T follicular helper cell (primary cell): ENCODE data around the gene CFAP97D2.

Source experiments
- DNase-seq: peaks from one replicate; pipeline ENCODE4 v3.0.0-alpha.2; 2020; ENCODE audit warnings: low read depth

Gene CFAP97D2

DNA sequence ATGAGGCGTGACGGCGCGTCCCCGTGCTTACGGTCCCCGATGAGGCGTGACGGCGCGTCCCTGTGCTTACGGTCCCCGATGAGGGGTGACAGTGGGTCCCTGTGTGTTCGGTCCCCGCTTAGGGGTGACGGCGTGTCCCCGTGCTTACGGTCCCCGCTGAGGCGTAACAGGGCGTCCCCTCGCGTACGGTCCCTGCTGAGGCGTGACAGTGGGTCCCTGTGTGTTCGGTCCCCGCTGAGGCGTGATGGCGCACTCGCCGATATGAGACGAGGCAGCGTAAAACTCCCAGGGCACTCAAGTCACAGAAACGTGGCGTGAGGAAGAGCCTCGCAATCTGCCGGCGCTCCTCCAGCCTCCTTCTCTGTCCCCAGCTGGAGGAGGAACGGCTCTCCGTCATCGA lies 20.9 kb downstream of the CFAP97D2 start:
- no peak for DNase-seq

GRCh38 chr13:114200399-114200911 lies 21.4 kb downstream of the CFAP97D2 start:
- DNase-seq, result no peak

DNA sequence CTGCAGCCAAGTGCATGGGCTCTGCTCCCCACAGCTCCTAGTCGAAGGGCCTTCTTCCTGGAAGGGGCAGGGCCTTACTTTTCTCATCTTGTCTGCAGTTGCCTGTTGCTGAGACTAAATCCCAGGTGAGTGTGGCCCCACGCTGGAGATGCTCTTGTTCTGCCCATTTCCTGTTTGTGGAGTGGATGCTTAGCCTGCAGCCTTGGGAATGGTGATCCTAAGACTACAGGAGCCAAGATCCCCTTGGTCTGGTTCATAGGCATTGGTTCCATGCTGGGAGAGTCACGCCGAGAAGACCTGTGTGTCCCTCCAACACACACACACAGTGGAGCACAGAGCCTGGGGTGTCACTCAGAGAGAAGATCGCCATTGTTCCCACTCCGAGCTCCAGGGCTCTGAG lies 23.5 kb downstream of the CFAP97D2 start:
- DNase-seq, result no peak

DNA sequence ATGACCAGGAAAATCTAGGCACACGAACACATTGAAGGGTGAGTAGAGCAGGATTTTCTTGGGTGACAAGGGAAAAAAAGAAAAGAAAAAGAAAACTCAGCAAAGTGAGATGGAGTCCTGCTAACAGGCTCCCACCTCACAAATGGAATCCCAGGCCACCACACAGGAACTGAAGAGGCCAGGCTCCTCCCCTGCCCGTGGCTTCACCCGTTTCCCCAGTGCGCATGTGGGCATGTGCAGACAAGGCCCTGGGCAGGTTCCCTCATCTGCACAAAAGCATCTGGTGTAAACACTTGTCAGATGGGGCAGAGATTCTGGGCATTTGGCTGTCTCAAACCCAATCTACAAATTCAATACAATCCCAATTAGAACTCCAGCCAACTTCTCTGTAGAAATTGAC lies 24.5 kb downstream of the CFAP97D2 start:
- peak; percentile 7 for DNase-seq

GRCh38 chr13:114204894-114205293 lies 25.8 kb downstream of the CFAP97D2 start:
- DNase-seq, result no peak

- DNase-seq, result no peak
Observed at GRCh38 chr13:114208134-114208533, 29.1 kb downstream of the CFAP97D2 start.

GRCh38 chr13:114211446-114212157 lies 32.5 kb downstream of the CFAP97D2 start:
- DNase-seq, result no peak

GRCh38 chr13:114212158-114212495 lies 33.1 kb downstream of the CFAP97D2 start:
- no peak for DNase-seq

- no peak for DNase-seq
Observed at GRCh38 chr13:114213980-114214379, 34.9 kb downstream of the CFAP97D2 start.

DNA sequence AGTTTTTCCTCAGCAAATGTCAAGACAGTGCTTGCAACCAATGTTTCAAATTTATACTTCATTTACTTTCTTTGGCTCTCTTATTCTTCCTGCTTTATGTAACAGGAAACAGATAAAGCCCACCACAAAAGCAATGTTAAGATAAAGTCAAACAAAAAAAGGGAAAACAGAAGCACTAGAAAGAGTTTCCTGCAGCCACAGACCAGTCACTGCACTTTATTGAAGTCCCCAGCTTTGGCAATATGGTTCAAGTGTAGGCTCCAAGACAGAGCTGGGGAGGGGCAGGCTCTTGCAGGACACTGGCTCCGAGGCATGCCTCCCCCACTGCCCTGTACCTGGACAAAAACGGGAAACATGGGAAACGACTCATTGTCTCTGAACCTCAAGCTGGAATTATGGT lies 40.3 kb downstream of the CFAP97D2 start:
- DNase-seq, result no peak

DNA sequence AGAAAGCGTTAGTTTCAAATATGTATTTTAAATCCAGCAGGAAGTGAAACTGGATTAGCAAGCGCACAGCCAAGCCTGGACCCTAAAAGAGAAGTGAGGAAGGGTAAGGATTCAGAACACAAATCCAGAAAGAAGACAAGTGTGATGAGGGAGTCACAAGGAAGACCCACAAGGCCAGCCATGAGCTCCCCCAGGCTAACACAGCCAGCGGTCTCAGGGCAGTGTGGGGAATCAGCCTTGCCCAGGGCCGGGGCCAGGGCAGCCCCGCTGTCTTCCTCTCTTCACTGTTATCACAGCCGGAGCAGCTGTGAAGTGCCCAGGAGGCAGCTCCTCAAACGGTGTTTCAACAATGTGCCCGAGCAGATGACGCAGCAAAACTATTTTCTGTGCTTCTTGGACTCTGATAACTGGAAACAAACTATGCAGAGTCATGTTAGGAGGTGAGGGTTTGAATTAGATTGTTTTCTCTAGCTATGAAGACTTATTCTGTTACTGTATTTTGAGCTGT lies 43.5 kb downstream of the CFAP97D2 start:
- no peak for DNase-seq

GRCh38 chr13:114224201-114224600 lies 45.1 kb downstream of the CFAP97D2 start:
- DNase-seq, result no peak

- DNase-seq, result no peak
Observed at GRCh38 chr13:114225610-114226009, 46.6 kb downstream of the CFAP97D2 start.

DNA sequence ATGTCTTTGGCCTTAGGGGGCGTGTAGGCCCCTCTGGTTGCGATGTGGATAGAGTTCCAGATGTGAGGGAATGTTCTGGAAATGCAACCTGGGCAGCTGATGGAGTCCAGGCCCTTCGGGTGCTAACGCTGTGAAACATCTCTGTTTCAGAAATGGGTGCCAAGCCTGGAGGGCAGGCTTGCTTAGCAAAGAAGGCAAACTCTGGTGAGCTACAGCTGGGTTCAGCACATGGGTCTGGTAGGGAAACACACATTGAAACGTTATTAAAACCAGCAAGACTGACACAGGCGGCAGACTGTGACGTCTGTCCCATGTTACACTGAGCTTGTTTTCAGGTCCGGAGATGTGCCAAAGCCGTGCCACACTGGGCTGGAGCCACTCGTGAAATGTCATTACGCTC lies 47.0 kb downstream of the CFAP97D2 start:
- DNase-seq, result no peak

DNA sequence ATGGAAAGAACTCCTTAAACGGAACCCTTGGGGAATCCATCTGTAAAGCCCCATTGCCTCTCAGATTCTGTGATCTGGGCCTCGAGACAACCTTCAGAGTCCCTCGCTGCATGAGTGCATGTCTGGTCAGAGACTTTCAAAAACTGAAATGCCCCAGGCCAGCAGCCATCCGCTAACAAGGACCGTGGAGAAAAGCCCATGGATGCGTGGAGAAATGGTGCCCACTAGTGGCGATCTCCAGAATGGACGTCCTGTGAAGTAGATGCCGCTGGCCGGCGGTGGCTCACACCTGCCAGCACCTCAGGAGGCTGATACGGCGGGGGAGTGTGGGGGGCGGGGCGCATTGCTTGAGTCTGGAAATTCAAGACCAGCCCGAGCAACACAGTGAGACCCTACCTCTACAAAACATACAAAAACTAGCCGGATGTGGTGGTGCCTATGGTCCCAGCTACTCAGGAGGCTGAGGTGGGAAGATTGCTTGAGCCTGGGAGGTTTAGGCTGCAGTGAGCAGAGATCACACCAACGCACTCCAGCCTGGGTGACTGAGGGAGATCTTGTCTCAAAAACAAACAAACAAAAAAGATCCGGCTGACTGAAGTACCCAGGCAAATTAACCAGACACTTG lies 47.8 kb downstream of the CFAP97D2 start:
- peak; percentile 71 for DNase-seq

- no peak for DNase-seq
Observed at GRCh38 chr13:114227528-114227927, 48.5 kb downstream of the CFAP97D2 start.

DNA sequence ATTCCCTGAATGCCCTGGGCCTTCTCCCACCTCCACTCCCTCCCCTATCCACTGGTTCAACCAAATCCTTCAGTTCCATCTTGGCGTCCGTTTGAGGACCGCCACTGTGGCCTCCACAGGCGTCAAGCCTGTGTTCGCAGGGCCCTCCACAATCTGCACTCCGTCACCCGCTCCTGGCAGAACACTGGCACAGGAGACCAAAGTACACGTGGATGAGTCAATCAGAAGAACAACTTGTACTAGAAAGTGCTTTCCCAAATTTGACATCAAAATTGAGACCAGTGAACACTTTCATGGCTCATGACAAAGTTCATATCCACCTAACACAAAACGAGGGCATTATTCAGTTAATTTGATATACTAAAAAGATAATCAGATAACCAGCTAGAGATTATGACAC lies 49.1 kb downstream of the CFAP97D2 start:
- DNase-seq, result no peak

- DNase-seq, result no peak
Observed at GRCh38 chr13:114229506-114229905, 50.4 kb downstream of the CFAP97D2 start.

GRCh38 chr13:114230117-114230516 lies 51.1 kb downstream of the CFAP97D2 start:
- DNase-seq, result no peak

DNA sequence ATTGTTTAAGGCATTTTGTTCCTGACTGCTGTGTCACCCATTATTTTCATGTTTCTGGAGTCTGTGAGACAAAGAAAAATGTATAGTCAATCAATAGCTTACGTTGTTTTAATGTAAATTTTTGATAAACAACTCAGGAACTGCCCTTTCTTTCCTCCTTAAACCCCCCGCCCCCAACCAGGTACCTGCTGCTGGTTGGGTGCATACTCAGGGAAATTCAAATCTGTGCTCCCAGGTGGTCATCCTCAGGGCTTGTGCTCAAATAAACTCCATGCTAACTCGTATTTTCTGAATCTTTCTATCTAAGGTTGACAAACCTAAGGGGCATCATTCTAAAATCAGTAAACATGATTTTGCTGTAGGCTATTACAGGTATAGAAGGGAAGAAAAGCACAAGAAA lies 51.5 kb downstream of the CFAP97D2 start:
- no peak for DNase-seq

DNA sequence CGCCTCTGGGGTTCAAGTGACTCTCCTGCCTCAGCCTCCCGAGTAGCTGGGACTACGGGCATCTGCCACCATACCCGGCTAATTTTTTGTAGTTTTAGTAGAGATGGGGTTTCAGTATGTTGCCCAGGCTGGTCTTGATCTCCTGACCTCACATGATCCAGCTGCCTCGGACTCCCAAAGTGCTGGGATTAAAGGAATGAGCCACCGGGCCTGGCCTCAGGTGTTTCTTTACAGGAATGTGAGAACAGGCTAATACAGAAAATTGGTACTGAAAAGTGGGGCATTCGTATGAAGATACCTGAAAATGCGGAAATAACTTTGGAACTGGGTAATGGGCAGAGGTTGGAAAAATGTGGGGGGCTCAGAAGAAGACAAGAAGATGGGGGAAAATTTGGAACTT lies 52.8 kb downstream of the CFAP97D2 start:
- no peak for DNase-seq

DNA sequence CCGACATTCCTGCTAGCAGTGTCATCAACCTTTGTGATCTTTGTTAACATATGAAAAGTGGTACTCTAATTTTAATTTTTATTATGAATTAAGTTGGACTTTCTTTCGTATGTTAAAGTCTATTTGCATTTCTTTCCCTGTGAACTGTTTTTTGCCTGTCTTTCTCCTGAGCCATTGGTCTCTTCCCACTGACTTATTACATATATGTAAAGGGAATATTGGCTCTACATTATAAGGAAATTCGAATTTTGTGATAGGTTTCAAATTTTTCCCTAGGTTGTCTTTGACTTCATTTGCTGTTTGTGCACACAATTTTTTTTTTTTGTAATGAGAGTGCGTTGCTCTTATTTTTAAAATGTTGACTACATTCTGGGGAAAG lies 55.2 kb downstream of the CFAP97D2 start:
- no peak for DNase-seq

DNA sequence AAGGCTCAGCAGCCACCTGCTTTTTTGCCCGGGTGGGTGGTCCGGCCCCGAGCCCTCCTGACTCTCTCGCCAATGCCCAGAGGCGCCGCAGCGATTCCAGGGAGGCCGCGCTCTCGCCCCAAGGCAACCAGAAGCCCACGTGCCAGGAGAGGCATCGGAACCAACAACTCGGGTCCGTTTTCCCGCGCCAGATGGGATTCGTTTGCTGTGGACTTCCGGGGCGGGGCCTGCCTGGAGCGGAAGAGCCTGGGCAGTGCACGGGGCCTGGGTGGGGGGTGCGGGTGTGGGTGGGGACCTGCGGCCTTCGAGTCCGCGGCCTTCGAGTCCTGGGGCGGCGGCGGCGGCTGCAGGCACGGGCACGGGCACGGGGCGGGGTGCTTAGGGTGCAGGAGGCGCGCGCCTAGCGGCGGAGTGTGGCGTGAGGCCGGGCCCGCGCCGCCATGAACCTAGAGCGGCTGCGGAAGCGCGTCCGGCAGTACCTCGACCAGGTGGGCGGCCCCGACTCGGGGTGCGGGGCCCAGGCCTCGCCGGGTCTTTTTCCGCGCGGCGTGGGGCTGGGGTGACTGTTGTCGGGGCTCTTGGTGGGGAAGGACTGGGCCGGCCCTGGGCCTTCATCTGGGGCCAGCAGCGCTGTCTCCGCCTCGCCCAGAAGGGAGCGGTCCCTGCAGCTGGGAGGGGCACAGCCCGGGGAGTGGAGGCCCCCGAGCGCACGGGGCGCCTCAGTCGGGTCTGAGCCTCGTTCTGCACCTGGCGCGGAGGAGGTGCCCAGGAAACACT lies 55.8 kb downstream of the CFAP97D2 start, which contains the start of gene CDC16:
TSS of gene CDC16 (plus strand) at position 253 of the 777 bp plus-strand sequence. CDS start at position 441, 188 bp downstream.
- DNase-seq, result peak; percentile 58
